Astrocyte (in vitro differentiated cells and primary cell): ENCODE data around the gene USP33.
"Not testable (repeated sequence)": the region's sequence is repeated elsewhere in the genome, so short reads cannot be mapped to it uniquely, and the experiment has no call there.

Source experiments
- CTCF ChIP-seq: IDR thresholded peaks from 2 replicates; pipeline ENCODE4 v1.5.1; 2011; ENCODE audit warnings: low read depth, mild to moderate bottlenecking, inconsistent platforms, low read length, moderate library complexity; ENCODE audit not compliant: insufficient read depth
- EZH2 ChIP-seq: IDR thresholded peaks from 2 replicates; pipeline ENCODE4 v1.6.1; 2012; ENCODE audit warnings: mild to moderate bottlenecking, low read length, inconsistent platforms; ENCODE audit not compliant: insufficient read depth

GRCh38 chr1:77646224-77646623 is 113.4 kb downstream of the USP33 start:
- TF ChIP-seq EZH2, CTCF: not testable (repeated sequence)
